ENCODE data around the gene HIPK2. TPM values are rescaled to one million over a fixed set of nuclear protein-coding genes. Genes with fewer than 3 reads are reported as not detected.

Gene HIPK2
- total RNA-seq, 1 donor from 2014 or later = 61.5 TPM

DNA sequence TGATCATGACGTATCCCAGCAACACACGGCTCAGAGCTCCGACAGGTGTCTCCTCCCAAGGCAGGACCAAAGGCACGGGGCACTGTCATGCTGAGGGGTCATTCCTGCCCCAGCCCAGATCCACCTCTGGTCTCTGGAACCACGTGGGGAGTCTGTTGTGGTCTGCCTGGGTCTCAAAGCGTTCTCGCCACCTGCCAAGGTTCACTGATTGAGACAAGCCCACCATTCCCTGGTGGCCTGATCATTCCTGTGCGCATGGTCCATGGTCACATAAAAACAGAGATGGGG lies 83.5 kb downstream of the HIPK2 start:
- TF ChIP-seq, protein P1, sequence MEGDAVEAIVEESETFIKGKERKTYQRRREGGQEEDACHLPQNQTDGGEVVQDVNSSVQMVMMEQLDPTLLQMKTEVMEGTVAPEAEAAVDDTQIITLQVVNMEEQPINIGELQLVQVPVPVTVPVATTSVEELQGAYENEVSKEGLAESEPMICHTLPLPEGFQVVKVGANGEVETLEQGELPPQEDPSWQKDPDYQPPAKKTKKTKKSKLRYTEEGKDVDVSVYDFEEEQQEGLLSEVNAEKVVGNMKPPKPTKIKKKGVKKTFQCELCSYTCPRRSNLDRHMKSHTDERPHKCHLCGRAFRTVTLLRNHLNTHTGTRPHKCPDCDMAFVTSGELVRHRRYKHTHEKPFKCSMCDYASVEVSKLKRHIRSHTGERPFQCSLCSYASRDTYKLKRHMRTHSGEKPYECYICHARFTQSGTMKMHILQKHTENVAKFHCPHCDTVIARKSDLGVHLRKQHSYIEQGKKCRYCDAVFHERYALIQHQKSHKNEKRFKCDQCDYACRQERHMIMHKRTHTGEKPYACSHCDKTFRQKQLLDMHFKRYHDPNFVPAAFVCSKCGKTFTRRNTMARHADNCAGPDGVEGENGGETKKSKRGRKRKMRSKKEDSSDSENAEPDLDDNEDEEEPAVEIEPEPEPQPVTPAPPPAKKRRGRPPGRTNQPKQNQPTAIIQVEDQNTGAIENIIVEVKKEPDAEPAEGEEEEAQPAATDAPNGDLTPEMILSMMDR (conservative IDR thresholded peaks at IDR 0.05) = no peak
- DNase-seq (ENCODE audit: low read depth, low spot score) = no peak
- peaks cover 12% of the 10 kb centered on the region for H3K4me1 Mint-ChIP-seq
- H3K27ac Mint-ChIP-seq (ENCODE audit: unreplicated experiment) = no peak overlapping the region
- H3K9me3 Mint-ChIP-seq = no peaks in the 10 kb centered on the region
- no peaks in the 10 kb centered on the region for H3K27me3 Mint-ChIP-seq (ENCODE audit: low read depth)
- peaks cover 2% of the 10 kb centered on the region for H3K36me3 Mint-ChIP-seq (ENCODE audit: low read depth)
- no peak overlapping the region for H3K4me3 Mint-ChIP-seq

DNA sequence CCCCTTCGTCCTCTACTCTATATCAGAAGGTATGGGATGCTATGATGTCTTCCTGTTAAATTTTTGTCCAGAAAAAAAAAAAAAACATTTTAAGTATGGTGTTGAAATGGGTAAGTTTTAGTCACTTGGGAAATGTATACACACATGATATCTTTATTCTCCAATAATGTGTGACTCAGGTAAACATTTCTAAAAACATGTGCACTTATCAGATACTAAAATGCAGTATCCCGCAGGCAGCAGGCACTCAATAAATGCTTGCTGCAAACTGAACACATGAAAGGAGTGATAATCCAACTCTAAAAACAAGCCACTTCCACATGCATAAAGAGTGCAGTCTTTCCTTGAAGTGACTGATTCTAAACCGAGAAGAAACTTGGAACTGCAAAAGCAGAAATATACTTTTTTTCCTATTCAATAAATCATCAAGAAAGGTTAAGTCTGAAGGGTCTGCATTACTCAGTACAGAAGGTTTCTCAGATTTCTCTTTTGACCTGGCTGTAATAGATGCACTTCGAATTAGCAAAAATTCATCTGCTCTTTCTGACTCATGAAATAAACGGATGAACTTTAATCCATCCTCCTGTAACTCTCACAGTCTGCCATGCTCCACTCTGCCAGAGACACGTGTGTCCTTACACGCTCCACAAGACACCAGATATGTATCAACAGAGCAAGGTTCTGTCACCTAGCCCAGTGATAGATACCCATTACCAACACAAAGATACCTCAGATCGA lies 84.0 kb downstream of the HIPK2 start:
- Mint-ChIP-seq H3K4me3 (no peak overlapping the region), H3K27me3 (ENCODE audit: low read depth) (no peaks in the 10 kb centered on the region), H3K4me1 (peaks cover 12% of the 10 kb centered on the region), H3K27ac (ENCODE audit: unreplicated experiment) (no peak overlapping the region), H3K9me3 (no peaks in the 10 kb centered on the region), H3K36me3 (ENCODE audit: low read depth) (peaks cover 2% of the 10 kb centered on the region)
- DNase-seq (ENCODE audit: low read depth, low spot score) = no peak
- TF ChIP-seq, protein P1 (conservative IDR thresholded peaks at IDR 0.05) = no peak

DNA sequence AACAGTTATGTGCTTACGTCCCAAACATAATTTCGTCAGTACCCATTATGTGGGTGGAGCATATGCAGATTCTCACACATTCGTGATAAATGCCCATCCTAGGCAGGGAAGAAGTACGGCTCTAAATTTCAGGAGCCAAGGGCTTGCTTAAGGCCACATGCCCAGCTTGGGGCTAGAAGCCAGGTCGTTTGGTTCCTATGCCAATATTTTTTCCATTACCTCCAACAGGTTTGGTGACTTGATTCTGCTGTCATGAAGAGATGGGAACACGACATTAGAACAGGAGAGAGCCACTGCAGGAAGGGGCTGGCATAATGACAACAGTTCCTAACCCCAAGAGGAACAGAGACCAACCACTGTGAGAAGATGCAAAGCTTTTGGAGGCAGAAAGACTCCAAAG lies 85.1 kb downstream of the HIPK2 start:
- H3K9me3 Mint-ChIP-seq = no peaks in the 10 kb centered on the region
- TF ChIP-seq, protein P1 (conservative IDR thresholded peaks at IDR 0.05) = no peak
- peaks cover 12% of the 10 kb centered on the region for H3K4me1 Mint-ChIP-seq
- no peak overlapping the region for H3K4me3 Mint-ChIP-seq
- H3K27me3 Mint-ChIP-seq (ENCODE audit: low read depth) = no peaks in the 10 kb centered on the region
- DNase-seq (ENCODE audit: low read depth, low spot score) = no peak
- peaks cover 10% of the 10 kb centered on the region for H3K36me3 Mint-ChIP-seq (ENCODE audit: low read depth)
- H3K27ac Mint-ChIP-seq (ENCODE audit: unreplicated experiment) = no peak overlapping the region

DNA sequence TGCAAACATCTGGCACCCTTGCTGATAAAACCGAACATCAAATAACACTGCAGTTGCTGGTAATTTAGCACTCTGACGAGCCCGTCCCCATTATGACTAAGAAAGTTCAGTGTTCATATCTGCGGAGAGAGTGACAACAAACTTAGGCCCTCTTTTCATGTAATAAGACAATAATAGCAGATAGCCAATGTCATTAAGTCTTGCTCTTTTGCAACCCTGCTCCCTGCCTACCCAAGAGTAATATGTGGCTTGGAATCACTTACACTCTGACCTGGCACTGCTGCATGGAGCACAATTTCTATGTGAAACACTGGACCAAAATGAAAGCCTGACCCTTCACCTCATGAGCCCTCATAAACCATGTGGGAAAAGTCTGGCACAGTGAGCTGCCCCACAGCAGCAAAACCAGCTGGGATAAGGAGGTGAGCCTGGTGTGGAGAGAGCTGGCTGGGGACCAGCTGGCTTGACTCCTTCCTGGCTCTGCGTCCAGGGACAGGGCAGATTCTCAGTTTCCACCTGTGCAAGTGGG lies 86.5 kb downstream of the HIPK2 start:
- no peak for DNase-seq (ENCODE audit: low read depth, low spot score)
- peaks cover 15% of the 10 kb centered on the region for H3K36me3 Mint-ChIP-seq (ENCODE audit: low read depth)
- H3K27me3 Mint-ChIP-seq (ENCODE audit: low read depth) = no peaks in the 10 kb centered on the region
- H3K27ac Mint-ChIP-seq (ENCODE audit: unreplicated experiment) = no peak overlapping the region
- peaks cover 5% of the 10 kb centered on the region for H3K9me3 Mint-ChIP-seq
- TF ChIP-seq, protein P1 (conservative IDR thresholded peaks at IDR 0.05) = no peak
- H3K4me1 Mint-ChIP-seq = peaks cover 7% of the 10 kb centered on the region
- no peak overlapping the region for H3K4me3 Mint-ChIP-seq

DNA sequence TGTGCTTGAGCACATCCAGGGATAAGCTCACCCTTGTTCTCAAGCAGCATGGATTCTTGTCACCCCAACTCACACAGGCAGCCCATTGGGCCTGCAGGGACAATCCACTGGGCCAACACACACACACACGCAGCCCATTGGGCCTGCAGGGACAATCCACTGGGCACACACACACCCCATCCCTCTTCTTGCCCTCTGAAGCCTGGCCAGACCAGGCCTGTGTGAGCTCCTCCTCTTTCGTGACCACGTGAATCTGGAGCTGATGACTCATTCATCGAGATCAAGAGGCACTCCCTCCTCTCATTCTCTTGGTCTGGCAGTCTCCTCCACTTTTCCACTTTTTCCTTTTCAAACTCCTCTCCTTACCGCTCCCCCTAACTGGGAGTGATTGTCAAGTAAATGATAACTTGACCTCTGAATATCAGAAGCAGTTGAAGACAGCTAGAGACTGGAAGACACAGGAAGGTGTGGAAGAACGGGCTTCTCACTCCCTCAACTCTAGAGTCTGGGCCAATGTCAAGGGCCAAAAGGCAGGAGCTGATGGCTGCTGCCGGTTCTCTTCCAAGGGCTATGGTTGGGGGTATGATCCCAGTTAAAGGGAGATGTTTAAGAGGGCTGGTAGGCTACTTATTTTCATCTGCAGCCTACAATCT lies 89.7 kb downstream of the HIPK2 start:
- H3K9me3 Mint-ChIP-seq = peaks cover 10% of the 10 kb centered on the region
- DNase-seq (ENCODE audit: low read depth, low spot score) = no peak
- H3K4me3 Mint-ChIP-seq = no peak overlapping the region
- no peak overlapping the region for H3K27ac Mint-ChIP-seq (ENCODE audit: unreplicated experiment)
- no peaks in the 10 kb centered on the region for H3K27me3 Mint-ChIP-seq (ENCODE audit: low read depth)
- peaks cover 2% of the 10 kb centered on the region for H3K4me1 Mint-ChIP-seq
- peaks cover 27% of the 10 kb centered on the region for H3K36me3 Mint-ChIP-seq (ENCODE audit: low read depth)
- TF ChIP-seq, protein P1 (conservative IDR thresholded peaks at IDR 0.05) = no peak
